ENCODE results near the gene VCX3B. TPM values are rescaled to one million over a fixed set of nuclear protein-coding genes. Genes with fewer than 3 reads are reported as not detected.

VCX3B gene
- total and polyA plus RNA-seq, 2 donors (not counting 3 experiments of a cell fraction or from before 2014, with no cell fraction given) = not detected

- Histone ChIP-seq H3K27me3 (ENCODE audit: control insufficient read depth in 2 of 2, insufficient read depth in 2 of 2, low read length in 2 of 2) (no peaks in the 10 kb centered on the region), H3K9ac (replicated peaks; ENCODE audit: extremely low read depth, insufficient read depth, low read length) (no peak overlapping the region), H3K9me1 (replicated peaks; ENCODE audit: control insufficient read depth, extremely low read depth, insufficient read depth, low read length) (no peaks in the 10 kb centered on the region), H3K36me3 (ENCODE audit: control insufficient read depth in 2 of 2, extremely low read depth in 1 of 2, insufficient read depth in 2 of 2, low read length in 2 of 2) (no peaks in the 10 kb centered on the region), H3K4me2 (ENCODE audit: insufficient read depth, low read length) (no peak overlapping the region), H3K9me3 (replicated peaks; ENCODE audit: control insufficient read depth, insufficient read depth, low read length) (no peaks in the 10 kb centered on the region), H3K79me2 (ENCODE audit: control insufficient read depth, insufficient read depth, low read length) (no peaks in the 10 kb centered on the region), H4K20me1 (replicated peaks; ENCODE audit: control insufficient read depth, extremely low read depth, insufficient read depth, low read length) (no peaks in the 10 kb centered on the region), H3K4me1 (ENCODE audit: control insufficient read depth, extremely low read depth, insufficient read depth, low read length) (no peaks in the 10 kb centered on the region), H3K27ac (ENCODE audit: insufficient read depth, low read depth, low read length) (no peak overlapping the region), H2AFZ (ENCODE audit: low read depth, low read length) (no peak overlapping the region), H3K4me3 (replicated peaks in 1 of 3; ENCODE audit: insufficient read depth in 1 of 3, low read depth in 1 of 3, low read length in 3 of 3) (no peak overlapping the region)
- ChIA-PET POLR2A (no interaction called here), CTCF (no interaction called here)
- intact Hi-C loops (cut with micrococcal nuclease) = no loop called here
- FAIRE-seq (no peak), DNase-seq (ENCODE audit: low read depth, low spot score) (no peak)
- no TSS peak for BruUV-seq (replicated peaks)
- dilution Hi-C loops (cut with MboI; ENCODE audit: extremely low pct_ligation_motif_present, low sequenced_read_pairs) = no loop called here
- TF ChIP-seq JUN (IDR thresholded peaks at IDR 0.05; ENCODE audit: borderline replicate concordance, insufficient read depth, insufficient read length, low read depth) = no peak
- no peak for TF ChIP-seq POLR2A (IDR thresholded peaks at IDR 0.05; ENCODE audit: low read depth, low read length)
- no peak for TF ChIP-seq POLR2AphosphoS5 (IDR thresholded peaks at IDR 0.05; ENCODE audit: insufficient read depth, low read depth, low read length)
- TF ChIP-seq CTCF (IDR thresholded peaks at IDR 0.05; ENCODE audit: extremely low read depth in 1 of 2, insufficient read depth in 1 of 2, low read depth in 1 of 2, low read length in 2 of 2) = no peak
- TF ChIP-seq MAX (IDR thresholded peaks at IDR 0.05; ENCODE audit: insufficient read depth, insufficient read length) = no peak
- TF ChIP-seq MYC (IDR thresholded peaks at IDR 0.05; ENCODE audit: low read depth, low read length) = no peak
- TF ChIP-seq GATA2 (IDR thresholded peaks at IDR 0.05; ENCODE audit: insufficient read depth, insufficient read length, low read depth, low read length) = no peak
- no peak for TF ChIP-seq EZH2 (IDR thresholded peaks at IDR 0.05; ENCODE audit: borderline replicate concordance, low read depth, low read length, severe bottlenecking)
- no peak for TF ChIP-seq FOS (IDR thresholded peaks at IDR 0.05; ENCODE audit: borderline replicate concordance, insufficient read depth, low read length)
Observed at GRCh38 chrX:8453611-8454010, 11.0 kb upstream of the VCX3B start.
